SW 1271 (cell line): ENCODE results near the gene DRD2.

Experiments
- DNase-seq, 2 experiments: peaks; one replicate each; lab custom pipeline; 2025; lab: John Stamatoyannopoulos, UW

Gene DRD2

DNA sequence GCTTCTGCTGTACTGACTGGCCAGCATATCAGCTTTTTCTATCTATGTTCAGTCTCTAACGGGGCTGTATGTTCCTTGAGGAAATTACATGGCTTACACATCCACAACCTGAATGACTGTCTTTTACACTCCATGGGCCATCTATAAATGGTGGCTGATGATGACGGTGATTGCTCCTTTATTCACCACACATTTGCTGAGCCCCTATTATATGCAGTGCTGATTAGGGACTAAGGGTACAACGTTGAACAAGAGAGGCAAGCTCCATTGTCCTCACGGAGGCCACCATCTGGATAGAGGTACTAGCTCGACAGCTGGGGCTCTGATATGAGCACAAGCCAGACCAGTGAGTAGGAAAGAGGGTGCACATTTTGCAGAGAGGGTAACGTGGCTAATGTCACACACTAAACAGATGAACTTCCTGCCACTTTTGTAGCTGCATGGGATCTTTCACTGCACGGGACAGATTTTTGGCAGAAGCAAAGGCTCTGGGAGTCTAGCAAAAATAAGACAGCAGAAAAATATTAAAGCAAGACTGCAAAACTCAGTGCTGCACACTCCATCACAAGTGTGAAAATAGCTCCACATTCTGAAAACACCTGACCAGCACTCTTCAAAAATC, 30.6 kb downstream of the DRD2 start:
- DNase-seq = no peak

DNA sequence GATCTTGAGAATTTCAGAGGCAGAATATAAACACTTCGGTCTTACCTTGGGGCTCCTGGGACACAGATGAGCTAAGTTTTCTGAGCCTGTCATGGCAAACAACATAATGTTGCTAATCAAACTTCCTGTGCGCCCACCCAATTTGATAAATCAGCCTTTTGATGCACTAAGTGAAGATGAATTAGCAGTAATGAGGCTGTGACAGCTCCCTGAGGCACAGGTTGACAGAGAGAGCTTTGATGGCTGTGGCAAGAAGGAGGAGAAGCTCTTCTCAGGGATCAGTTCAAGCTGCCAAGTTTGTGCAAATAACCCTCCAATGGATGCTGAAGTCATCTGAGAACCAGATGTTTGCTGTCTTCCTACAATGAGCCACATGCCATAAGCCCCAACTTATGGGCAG, 34.4 kb downstream of the DRD2 start:
- no peak for DNase-seq

DNA sequence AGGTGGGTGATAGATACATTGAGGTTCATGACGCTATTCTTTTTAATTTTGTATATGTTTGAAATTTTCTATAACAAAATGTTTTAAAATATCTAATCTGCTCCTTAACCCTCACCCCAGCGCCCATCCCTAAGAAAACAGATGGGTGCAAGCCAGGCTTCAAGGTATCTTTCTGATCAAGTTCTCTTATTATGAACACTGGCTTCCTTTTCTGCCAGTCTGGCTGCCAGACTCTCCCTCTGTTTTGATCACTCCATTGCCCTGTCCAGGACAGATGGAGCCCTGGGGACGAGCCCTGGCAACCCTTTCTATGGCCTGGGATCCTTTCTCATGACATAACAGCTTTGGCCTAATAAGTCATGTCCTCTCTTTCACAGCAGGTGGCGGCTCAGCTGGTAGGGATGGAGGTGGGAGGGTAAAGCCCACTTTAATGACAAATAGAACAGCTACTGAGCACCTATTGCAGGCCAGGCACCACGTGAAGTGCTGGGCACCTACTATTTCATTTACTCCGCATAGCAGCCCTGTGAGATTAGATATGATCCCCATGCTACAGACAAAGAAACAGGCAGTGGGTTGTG, 38.4 kb downstream of the DRD2 start:
- no peak for DNase-seq

DNA sequence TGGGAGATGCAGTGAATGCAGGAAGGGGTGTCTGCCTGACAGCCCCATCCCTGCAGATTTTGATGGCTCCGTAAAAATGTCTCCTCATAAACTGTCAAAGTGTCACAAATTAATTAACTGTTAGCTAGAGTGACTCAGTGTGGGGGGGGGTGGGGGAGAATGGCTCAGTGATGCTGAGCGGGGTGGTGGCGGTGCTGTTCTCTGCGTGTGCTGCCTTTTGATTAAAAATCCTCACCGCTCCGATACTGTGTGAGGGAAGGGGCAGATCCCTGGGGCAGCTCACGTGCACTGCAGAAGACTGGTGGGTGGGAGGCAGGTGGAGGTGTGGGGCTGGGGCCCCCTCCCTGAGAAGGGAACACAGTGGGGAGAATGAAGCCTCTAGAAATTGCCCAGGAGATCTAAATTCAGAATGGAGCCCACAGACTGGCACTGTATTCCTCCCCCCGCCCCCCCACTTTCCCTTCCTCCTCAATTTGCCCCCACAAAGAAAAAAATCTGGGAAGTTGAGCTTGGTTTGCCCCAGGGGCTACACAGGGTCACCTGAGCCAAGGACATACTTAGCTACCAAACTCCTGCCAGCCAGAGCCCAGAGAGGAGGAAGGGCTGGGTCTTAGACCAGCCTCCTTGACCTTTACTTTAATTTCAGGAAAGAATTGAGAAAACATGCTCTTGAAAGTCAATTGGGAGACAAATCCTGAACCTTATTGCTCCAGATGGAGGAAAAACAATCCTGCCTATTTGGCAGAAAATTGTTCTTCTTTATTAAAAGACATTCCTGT, 39.8 kb downstream of the DRD2 start:
- no peak for DNase-seq

DNA sequence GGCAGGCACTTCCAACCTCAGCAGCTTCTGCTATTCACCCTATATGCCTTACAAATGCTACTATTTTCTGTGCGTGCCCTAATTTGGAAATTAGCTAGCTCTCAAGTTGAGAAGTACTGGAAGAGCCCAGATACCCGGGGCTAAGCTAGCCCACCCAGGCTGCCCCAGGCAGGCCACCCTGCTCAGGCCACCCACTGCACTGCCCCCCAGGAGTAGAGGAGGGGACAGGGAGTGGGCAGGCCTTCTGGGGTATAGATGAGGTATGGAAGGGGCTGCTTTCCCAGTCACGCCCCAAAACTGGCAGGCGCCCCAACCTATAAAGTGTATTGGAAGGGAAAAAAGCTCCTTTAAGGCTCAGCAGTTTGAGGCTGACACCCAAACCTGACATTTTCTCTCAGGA, 43.5 kb downstream of the DRD2 start:
- DNase-seq = no peak

DNA sequence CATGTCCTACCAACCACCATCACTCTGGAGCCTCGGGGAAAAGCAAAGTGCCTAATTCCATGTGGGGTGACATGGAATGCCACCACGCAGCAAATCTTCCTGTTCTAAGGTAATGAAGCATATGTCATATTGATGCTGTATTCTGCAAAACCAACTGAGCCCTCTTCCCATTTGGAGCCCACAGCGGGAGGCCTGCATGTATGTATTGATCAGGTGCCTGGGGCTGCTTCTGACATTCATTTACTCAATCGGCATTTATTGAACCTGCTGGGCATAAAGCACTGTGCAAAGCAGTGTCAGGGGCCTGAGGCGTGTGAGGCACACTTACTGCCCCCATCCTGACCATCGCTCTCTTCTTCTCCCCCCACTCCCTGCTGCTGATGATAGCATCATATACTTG, 48.5 kb downstream of the DRD2 start:
- DNase-seq = no peak

DNA sequence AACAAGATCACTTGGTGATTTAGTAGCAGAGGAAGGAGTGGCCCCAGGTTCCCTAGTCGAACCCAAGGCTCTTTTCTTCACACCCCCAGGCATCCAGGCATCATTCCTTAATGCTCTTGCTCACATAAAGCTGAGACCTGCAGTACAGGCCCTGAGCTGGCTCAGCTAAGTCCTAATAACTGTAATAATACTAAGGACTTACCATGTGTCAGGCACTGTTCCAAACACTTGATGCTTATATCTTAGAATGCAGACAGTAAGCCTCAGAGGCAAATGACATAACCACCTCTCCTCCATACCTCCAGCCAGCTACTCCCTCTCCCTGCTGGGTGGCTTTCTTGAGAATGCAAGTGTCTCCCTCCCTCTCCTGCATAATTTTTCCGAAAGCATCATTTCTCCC, 54.4 kb downstream of the DRD2 start:
- DNase-seq = no peak

DNA sequence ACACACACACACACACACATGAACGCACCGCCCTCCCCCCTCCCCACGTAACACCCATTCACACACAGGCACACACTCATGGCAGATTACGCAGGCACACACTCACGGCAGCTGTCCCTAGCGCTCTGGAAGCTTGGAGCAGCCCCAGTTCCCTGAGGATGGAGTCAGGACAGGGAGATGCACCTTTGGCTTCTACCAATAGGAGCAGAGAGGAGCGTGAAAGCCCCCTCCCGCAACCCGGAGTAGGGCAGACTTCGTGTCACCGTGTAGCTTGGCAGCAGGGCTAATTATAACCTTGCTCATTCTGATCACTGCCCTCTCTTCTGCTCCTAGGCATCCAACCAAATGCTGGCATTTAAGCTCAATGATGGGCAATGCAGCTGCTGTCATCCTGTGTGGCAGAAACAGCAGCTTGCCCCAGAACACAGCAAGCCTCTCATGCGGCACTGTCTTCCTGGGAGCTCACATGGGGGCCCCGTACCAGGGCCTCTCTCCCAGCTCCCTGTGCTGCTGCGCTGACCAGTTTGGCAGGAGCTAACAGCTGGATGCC, 55.7 kb downstream of the DRD2 start:
- DNase-seq = no peak

DNA sequence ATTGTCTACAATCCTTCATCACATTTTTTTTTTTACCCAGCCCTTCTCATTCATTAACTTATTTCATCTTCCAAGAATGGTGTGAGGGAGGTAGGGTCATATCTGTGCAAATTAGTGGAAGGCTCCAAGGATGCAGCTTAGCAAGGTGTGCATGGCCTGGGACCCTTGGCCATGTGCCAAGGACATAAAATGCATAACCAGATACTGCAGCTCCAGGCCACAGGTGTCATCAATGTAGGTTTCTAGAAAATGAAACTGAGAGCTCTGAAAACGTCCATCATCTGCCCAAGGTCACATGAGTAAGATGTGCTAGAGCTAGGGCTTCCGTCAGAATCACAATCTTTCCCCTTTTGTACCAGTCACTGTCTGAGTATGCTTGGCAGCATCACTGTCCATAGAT, 57.8 kb downstream of the DRD2 start:
- no peak for DNase-seq

DNA sequence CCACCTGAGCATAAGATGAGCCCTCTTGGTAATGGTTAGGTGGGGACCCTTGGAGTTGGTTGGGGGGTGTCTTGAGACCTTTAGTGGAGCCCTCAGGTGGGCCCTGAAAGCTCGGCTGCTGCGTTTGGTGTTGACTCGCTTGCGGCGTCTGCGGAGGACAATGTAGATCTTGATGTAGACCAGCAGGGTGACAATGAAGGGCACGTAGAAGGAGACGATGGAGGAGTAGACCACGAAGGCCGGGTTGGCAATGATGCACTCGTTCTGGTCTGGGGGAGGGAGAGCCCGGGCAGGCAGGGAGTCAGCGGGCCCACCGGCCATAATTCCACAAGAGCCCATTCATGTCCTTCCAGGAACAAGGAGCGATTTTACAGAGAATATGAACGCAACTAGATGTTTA, 59.9 kb downstream of the DRD2 start:
- no peak for DNase-seq

DNA sequence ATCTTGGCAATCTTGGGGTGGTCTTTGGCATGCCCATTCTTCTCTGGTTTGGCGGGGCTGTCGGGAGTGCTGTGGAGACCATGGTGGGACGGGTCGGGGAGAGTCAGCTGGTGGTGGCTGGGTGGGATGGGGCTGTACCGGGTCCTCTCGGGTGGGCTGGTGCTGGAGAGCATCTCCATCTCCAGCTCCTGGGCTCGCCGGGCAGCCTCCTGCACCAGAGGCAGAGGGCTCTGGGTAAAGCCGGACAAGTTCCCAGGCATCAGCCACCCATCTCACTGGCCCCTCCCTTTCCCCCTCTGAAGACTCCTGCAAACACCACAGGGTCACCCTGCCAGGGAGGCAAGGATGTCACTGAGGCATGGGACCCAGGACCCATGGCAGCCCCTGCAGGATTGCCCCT, 62.5 kb downstream of the DRD2 start:
- no peak for DNase-seq

DNA sequence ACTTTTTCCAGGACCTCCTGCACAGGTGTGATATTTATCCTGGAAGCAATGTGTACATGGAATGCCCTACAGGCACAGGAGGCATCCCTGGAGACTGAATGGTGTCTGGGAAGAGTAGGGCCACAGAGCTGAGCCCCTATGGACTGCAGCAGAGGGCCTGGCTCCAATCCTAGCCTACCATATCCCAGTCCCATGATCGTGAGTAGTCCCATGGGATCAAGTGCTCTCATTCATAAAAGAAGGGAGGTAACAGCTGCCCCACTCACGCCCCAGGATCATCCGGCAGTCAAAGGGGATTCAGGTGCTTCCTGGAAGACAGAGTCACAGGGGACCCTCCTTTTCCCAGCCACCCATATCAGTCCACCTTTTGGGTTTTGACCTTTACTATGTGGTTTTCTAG, 63.7 kb downstream of the DRD2 start:
- no peak for DNase-seq

DNA sequence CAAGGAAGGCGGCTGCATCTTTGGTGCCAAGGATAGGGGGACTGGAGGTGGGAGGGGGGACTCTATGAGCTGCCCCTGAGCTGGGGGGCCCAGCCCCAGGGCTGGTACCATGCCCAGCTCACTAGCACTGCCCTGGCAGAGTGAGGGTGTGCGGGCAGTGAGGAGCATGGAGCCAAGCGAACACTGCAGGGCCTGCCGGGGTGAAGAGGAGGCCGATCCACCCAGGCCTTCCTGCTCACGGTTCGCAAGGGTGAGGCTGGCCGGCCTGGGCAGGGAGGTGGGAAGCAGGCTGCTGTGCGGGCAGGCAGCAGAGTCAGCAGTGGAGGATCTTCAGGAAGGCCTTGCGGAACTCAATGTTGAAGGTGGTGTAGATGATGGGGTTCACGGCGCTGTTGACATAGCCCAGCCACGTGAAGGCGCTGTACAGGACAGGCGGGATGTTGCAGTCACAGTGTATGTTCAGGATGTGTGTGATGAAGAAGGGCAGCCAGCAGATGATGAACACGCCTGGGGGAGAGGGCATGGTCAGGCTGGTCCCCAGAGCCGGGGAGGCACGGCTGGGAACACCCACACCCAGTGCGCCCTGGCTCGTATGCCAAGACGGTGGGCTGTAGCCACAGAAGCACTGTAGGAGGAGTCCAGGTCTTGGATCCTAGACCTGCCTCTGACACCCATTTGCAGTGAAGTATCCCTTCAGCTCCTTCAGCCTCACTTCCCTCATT, 64.6 kb downstream of the DRD2 start:
- DNase-seq = no peak

DNA sequence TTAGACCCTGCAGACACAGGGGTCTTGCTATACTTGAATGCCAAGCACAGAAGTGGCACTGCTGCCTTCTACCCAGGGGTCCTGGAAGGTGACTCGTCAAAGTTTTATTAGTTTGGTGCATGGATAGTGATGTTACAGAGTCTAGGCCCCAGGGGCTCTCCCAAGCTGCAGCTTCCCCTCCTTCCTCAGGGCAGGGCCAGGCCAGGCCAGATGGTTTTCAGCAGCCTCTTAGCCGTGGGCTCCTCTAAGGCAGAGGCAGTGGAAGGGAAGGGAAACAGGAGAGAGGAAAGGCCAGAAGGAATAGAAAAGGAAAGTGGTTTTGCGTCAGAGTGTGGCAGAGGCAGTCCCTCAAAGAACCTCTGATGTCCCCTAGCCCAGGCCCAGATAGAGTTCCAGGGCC, 65.7 kb downstream of the DRD2 start:
- DNase-seq = no peak

DNA sequence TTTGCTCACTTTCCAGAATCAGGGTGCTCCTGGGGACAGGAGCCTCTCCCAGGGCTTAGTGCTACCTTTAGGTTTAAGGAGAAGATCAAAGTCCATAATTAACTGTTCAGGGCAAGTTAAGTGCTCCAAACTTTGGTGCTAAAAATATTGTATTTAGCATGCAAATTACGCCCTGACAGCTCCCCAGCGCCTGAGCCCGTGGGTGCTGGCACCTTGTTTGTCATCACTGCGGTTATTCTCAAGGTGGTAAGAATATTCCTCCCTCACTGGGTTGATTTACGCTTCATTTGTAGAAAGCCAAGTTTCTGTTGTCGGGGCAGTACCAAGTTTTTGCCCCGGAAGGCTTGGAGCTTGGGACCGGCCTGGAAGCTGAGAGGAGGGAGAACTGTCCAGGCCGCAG, 66.3 kb downstream of the DRD2 start:
- DNase-seq = no peak

DNA sequence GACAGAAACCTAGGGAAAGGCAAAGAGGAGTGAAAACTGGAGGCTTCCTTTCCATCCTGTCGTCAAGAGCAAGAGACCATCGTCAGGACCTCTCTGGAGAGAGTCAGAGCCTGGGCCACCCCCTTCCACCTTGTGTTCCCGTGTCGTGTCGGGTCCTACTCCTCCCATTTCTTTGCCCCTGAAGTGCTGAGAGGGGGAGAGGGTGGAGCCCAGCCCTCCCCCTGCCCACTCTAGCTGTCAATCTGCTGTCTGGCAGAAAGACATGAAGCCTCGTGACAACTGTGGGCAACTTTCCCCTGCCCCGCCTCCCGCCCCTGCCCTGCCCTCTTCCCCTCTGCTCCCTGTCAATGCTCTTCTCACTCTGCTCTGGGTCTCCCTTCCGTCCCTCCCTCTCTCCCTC, 67.0 kb downstream of the DRD2 start:
- DNase-seq = no peak

DNA sequence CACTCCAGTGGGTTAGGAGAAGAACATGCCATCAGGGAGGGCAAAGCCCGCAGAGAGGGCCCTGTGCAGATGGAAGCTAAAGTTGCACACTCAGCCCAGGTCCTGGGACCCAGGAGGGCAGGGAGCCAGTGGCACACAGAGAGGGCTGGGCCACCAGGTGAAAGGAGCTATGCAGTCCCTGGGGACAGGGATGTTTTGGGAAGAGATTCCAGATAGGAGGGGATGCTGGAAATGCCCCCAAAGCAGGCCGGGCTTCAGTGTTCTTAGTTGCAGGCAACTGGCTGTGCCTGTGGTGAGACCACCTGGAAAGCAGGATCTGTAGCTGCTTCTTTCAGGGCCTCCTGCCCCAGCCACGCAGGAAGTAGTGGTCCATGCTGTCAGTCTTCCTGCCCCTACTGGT, 68.0 kb downstream of the DRD2 start:
- DNase-seq = no peak

DNA sequence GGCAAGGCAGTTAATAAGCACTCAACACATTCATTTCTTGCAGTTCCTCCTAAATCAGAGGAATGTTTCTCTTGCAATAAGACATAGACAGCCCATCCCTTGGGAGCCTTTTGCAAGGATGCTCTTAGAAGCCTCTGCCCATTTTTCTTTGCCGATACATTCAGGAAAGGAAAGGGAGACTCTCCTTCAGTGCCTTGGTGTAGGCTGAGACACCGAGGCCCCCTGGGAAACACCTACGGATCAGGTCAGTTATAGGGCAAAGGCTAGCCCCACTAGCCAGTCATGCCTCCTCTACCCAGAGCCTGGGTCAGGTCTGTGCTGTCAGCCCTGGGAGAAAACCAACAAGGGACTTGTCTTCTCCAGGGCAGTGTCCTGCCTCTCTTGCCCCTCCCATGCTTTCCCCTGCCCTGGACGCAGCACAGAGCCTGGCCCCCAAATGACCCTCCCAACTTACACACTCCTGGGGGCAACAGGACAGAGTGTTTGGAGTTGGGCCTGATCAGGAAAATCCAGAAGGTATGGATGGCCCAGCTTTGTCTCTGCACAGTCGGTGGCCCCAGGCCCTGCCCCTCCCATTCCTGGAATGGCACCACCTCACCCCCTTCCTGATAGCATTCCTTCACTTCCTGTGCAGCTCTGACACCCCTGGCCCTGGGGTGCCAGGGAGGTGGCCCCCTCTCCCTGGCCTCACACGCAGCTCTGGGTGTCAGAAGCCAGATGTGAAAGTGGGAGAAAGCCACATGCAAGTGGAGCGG, 69.3 kb downstream of the DRD2 start:
- DNase-seq = no peak

DNA sequence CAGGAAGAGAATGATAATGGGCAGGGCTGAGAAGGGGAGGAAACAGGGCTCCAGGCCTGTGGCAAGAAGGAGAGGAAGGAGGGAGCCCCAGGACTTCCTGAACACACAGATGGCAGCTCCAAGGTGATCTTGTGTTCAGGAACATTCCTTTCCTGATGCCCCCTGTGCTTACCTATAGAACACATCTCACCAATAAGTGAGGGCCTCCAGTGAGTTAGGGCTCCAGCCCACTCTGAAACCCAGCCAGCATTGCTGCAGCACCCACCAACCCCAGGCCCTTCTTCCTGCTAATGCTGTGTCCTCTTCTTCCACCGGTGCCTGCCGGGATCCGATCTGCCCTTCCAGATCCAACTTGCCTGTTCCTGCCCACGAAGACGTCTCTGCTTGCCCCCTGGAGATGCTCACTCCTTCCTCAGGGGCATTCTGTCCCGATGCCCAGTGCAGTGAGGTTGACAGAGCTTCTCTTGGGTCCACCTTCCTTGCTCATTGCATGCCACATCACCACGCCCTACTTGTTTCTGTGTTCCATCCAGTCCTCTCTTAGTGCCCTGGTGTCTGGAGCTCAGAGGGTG, 70.3 kb downstream of the DRD2 start:
- DNase-seq = no peak

DNA sequence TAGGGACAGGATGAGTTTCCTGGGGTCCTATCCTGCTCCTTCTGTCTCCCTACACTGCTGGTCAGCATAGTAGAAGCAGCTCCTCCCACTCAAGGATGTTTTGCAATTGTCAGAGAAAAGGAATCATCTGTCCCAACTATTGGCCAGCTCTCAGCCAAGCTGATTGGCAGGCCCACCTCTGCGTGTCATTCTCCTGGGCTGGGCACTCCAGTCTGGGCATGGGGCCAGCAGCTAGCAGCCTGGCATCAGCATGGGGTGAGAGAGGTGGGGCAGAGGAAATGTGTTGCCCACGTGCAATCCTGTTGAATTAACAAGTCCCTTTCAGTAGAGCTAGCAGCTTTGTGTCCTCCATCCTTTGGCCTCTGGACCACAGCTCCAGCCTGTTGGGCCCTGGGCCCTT, 73.5 kb downstream of the DRD2 start:
- DNase-seq = peak; percentile 45 to 61

DNA sequence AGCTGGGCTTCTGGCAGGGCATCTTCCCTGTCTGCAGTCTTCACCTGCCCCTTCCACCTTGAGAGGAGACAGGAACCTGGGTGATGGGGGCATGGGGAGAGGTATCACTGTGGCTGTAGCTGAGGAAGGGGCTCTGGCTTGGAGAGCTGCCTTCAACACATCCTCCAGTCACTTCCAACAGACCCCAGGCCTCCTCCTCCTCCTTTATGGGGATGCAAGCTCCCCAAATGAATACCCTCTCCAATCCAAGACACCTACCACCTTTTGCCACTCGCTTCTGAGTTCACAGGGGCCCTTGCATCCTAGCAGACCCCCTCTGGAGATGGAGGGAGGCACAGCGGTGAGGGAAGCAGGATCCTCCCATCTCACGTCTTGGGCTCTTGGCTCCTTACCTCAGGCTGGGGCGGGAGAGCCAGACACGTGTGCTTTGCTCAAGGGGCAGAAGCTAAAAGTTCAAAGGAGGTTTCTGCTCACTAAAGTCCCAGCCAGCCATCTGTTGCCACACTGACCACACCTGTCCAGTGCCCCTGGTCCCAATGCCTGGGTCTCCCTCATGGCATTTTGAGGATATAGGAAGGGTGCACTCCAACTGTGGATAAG, 74.5 kb downstream of the DRD2 start:
- no peak for DNase-seq
